NT2/D1 (cell line): ENCODE results near the gene CLCN7.

Source experiments
- YY1 ChIP-seq: IDR thresholded peaks from 2 replicates; pipeline ENCODE4 v1.6.1; 2011; ENCODE audit not compliant: insufficient read length, insufficient read depth
- ZNF274 ChIP-seq: IDR thresholded peaks from 2 replicates; pipeline ENCODE4 v1.6.1; 2011; ENCODE audit warnings: mild to moderate bottlenecking, low read depth, low read length

DNA sequence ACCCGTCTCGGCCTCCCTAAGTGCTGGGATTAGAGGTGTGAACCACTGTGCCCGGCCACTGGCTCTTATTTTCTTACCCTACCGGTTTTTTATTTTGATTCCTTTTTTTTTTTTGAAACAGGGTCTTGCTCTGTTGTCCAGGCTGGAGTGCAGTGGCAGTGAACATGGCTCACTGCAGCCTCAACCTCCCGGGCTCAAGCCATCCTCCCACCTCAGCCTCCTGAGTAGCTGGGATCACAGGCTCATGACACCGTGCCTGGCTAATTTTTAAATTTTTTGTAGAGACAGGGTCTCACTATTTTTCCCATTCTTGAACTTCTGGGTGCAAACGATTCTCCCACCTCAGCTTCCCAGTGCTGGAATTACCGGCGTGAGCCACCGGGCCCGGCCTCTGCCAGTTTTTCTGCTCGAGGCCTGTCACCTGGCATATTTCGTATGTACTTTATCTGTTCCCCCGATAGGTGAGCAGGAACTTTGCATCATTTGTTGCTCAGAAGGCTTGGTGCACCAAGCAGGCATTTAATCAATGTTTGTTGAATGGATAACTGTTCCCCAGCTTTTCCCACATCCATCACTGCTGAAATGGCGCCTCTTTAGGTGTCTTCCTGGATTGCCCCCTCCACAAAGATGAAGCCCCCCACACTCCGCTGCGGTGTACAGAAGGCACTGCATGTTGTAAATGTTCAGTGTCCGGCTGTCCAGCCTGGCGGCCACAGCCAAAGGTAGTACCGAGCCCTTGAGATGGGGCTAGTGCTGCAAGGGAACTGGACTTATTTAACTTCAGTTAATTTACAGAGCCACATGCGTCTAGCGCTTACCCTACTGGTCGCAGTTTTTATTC lies 17.5 kb upstream of the CLCN7 start:
- no peak for TF ChIP-seq ZNF274
- no peak for TF ChIP-seq YY1
